Left lung (tissue), 10 donors: ENCODE results near the gene SAFB2. TPM values are rescaled to one million over a fixed set of nuclear protein-coding genes. Genes with fewer than 3 reads are reported as not detected.

Experiments used
- ATAC-seq: fragments of 200-7000 bp; cut with Tn5 transposase; one replicate; pipeline ENCODE4 v1.9.1; 2020; ENCODE audit warnings: moderate library complexity
- DNase-seq, 4 donors: peaks; one replicate each; pipeline ENCODE4 v3.0.0-alpha.2; 2013 to 2020
- H3K27ac ChIP-seq, 2 donors: fragments of 200-600 bp; sonication (generic) in 1 of 2; one replicate each; pipeline versions ENCODE4 v1.5.0 to v1.8.0; 2020 to 2021
- H3K27me3 ChIP-seq, 2 donors: fragments of 200-600 bp; sonication (generic) in 1 of 2; one replicate each; pipeline versions ENCODE4 v1.5.0 to v1.8.0; 2020 to 2021
- H3K36me3 ChIP-seq, 2 donors: fragments of 200-600 bp; sonication (generic) in 1 of 2; one replicate each; pipeline versions ENCODE4 v1.5.0 to v1.8.0; 2020 to 2021
- H3K4me1 ChIP-seq, 2 donors: fragments of 200-600 bp; one replicate each; pipeline ENCODE4 v1.8.0; 2021
- H3K4me3 ChIP-seq, 2 donors: fragments of 200-600 bp; sonication (generic) in 1 of 2; one replicate each; pipeline versions ENCODE4 v1.5.0 to v1.8.0; 2020 to 2021; ENCODE audit warnings: mild to moderate bottlenecking in 1 of 2
- H3K9me3 ChIP-seq, 2 donors: fragments of 200-600 bp; sonication (generic) in 1 of 2; one replicate each; pipeline versions ENCODE4 v1.5.0 to v1.8.0; 2020 to 2021
- CTCF ChIP-seq, 2 donors: fragments of 200-600 bp; sonication (generic) in 1 of 2; IDR thresholded peaks; one replicate each; pipeline versions ENCODE4 v1.5.0 to v1.8.0; 2021; ENCODE audit warnings: antibody characterized with exemption in 2 of 2
- intact Hi-C, 2 donors: fragments of 100-400 bp; cut with DNase I; formaldehyde crosslinking; loops; one replicate each; pipeline versions ENCODE4 v1.11.2 to v1.14.2; 2022
- polyA plus RNA-seq, 6 donors: library from polyadenylated mRNA; unstranded; fragments of 120-200 nt; gene quantifications; one replicate each; pipeline ENCODE4 v1.2.1, GENCODE V29; 2013; ENCODE audit not compliant: insufficient read length in 6 of 6
- total RNA-seq, 2 donors: library from RNA; stranded (reverse); fragmentation: NEBNext Ultra II Directional; extraction: Animal tissue kit (Norgen Biotek cat#: 25700); gene quantifications; one replicate each; pipeline ENCODE4 v1.2.1, GENCODE V29; 2021
- donor health status: DM: no; HTN: yes; CAD: no.
- donor health status: DM: no; HTN: no; CAD: no.

Gene SAFB2
- total and polyA plus RNA-seq, 8 donors = 62.0 to 110 (median 84.8) TPM

GRCh38 chr19:5607318-5608275 is 15.0 kb downstream of the SAFB2 start:
- no peak for TF ChIP-seq CTCF (IDR thresholded peaks at IDR 0.05)
- intact Hi-C loops = no loop called here
- H3K4me3 ChIP-seq = no peak overlapping the region
- H3K4me1 ChIP-seq = no peaks in the 10 kb centered on the region
- DNase-seq (no peak), ATAC-seq (no peak)
- no peaks in the 10 kb centered on the region for H3K27me3 ChIP-seq
- no peaks in the 10 kb centered on the region for H3K9me3 ChIP-seq
- H3K36me3 ChIP-seq = peaks cover 3 to 93% of the 10 kb centered on the region in 2 donors
- H3K27ac ChIP-seq = no peak overlapping the region

- Histone ChIP-seq H3K27me3 (no peaks in the 10 kb centered on the region), H3K4me3 (no peak overlapping the region), H3K36me3 (peaks cover under 1 to 100% of the 10 kb centered on the region in 2 donors), H3K9me3 (no peaks in the 10 kb centered on the region), H3K4me1 (no peaks in the 10 kb centered on the region), H3K27ac (no peak overlapping the region)
- DNase-seq = no peak
- intact Hi-C loops = no loop called here
- no peak for ATAC-seq
- no peak for TF ChIP-seq CTCF (IDR thresholded peaks at IDR 0.05)
These were observed 17.2 kb downstream of the SAFB2 start for GRCh38 chr19:5605362-5605761.

DNA sequence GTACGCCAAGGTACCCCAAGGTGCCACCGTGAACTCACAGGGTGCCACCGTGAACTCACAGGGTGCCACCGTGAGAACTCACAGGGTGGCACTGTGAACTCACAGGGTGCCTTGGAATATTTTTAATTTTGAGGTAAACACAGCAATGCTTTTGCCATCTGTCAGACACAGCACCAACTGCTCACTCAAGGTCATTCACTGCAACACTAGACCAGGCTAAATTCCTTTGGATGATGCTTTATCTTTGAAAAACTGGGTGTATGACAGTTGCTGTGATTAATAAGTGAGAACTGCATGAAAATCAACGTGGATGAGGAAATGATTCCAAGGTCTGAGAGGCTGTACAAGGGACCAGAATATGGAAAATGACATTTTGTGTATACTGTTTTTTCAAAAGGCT is 18.9 kb downstream of the SAFB2 start:
- Histone ChIP-seq H3K36me3 (peaks cover 0 to 100% of the 10 kb centered on the region in 2 donors), H3K4me1 (no peaks in the 10 kb centered on the region), H3K9me3 (no peaks in the 10 kb centered on the region), H3K27ac (no peak overlapping the region), H3K4me3 (no peak overlapping the region), H3K27me3 (no peaks in the 10 kb centered on the region)
- no peak for TF ChIP-seq CTCF (IDR thresholded peaks at IDR 0.05)
- DNase-seq = no peak
- intact Hi-C loops = no loop called here
- no peak for ATAC-seq

DNA sequence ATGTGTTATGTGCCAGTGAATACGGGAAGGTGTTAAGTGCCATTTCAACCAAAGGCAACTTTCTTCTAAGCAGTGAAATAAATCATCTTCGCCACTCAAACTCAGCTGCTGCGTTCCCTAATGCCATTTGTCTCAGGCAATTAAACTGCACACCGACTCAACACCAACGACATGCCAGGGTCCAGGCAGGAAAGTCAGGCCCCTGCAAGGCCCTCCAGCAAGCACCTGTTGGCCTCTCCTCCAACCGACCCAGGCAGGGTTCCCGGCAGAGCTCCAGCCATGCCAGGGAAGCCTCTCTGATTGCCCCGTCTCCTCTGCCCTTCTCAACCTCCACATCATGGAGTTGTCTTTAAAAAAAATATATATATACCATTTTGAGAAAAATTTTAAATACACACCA is 21.8 kb downstream of the SAFB2 start:
- H3K4me1 ChIP-seq = no peaks in the 10 kb centered on the region
- H3K27ac ChIP-seq = no peak overlapping the region
- peaks cover 0 to 100% of the 10 kb centered on the region in 2 donors for H3K36me3 ChIP-seq

More for the DNA sequence above, 21.8 kb downstream of the SAFB2 start:
- Histone ChIP-seq H3K4me3 (no peak overlapping the region), H3K9me3 (no peaks in the 10 kb centered on the region), H3K27me3 (no peaks in the 10 kb centered on the region)
- ATAC-seq (no peak), DNase-seq (no peak)
- TF ChIP-seq CTCF (IDR thresholded peaks at IDR 0.05) = no peak
- intact Hi-C loops = no loop called here
